Measurements from ENCODE around the gene CDH24.
"Not testable (repeated sequence)": the region's sequence is repeated elsewhere in the genome, so short reads cannot be mapped to it uniquely, and the experiment has no call there.

The CDH24 gene

GRCh38 chr14:23021434-23021833 lies 35.9 kb downstream of the CDH24 start:
- no peak for DNase-seq (ENCODE audit: low read depth)

- no peak for DNase-seq (ENCODE audit: low read depth)
These were observed 36.9 kb downstream of the CDH24 start for GRCh38 chr14:23020143-23021128.

- no peak for DNase-seq (ENCODE audit: low read depth)
These were observed 39.2 kb downstream of the CDH24 start for GRCh38 chr14:23018107-23018506.

GRCh38 chr14:23017091-23017490 lies 40.2 kb downstream of the CDH24 start:
- no peak for DNase-seq (ENCODE audit: low read depth)

- no peak for DNase-seq (ENCODE audit: low read depth)
These were observed 41.7 kb downstream of the CDH24 start for GRCh38 chr14:23015618-23016017.

- not testable (repeated sequence) for DNase-seq (ENCODE audit: low read depth)
These were observed 43.6 kb downstream of the CDH24 start for GRCh38 chr14:23013749-23014054.

- no peak for DNase-seq (ENCODE audit: low read depth)
These were observed 44.1 kb downstream of the CDH24 start for GRCh38 chr14:23013054-23013748.

- peak; percentile 76 for DNase-seq (ENCODE audit: low read depth)
These were observed 47.2 kb downstream of the CDH24 start, which contains the start of gene C14orf93 for GRCh38 chr14:23009939-23010726. C14orf93 (minus strand) TSS chr14:23010143; CDS start chr14:22999023, 11,120 bp downstream.

- no peak for DNase-seq (ENCODE audit: low read depth)
These were observed 47.8 kb downstream of the CDH24 start for GRCh38 chr14:23009483-23009938.

- DNase-seq (ENCODE audit: low read depth), result no peak
These were observed 48.5 kb downstream of the CDH24 start for GRCh38 chr14:23008831-23009230.

GRCh38 chr14:23006544-23007419 lies 50.5 kb downstream of the CDH24 start:
- DNase-seq (ENCODE audit: low read depth), result peak; percentile 96

- no peak for DNase-seq (ENCODE audit: low read depth)
These were observed 51.2 kb downstream of the CDH24 start for GRCh38 chr14:23006188-23006534.

- DNase-seq (ENCODE audit: low read depth), result no peak
These were observed 51.7 kb downstream of the CDH24 start for GRCh38 chr14:23005451-23006187.

- DNase-seq (ENCODE audit: low read depth), result not testable (repeated sequence)
These were observed 53.0 kb downstream of the CDH24 start for GRCh38 chr14:23004274-23004673.

GRCh38 chr14:23002592-23002991 lies 54.7 kb downstream of the CDH24 start:
- DNase-seq (ENCODE audit: low read depth), result no peak

- DNase-seq (ENCODE audit: low read depth), result no peak
These were observed 56.5 kb downstream of the CDH24 start for GRCh38 chr14:23000860-23001259.

GRCh38 chr14:22998329-22999012 lies 58.8 kb downstream of the CDH24 start:
- DNase-seq (ENCODE audit: low read depth), result no peak

- no peak for DNase-seq (ENCODE audit: low read depth)
These were observed 59.5 kb downstream of the CDH24 start for GRCh38 chr14:22997676-22998323.
